ENCODE results near the gene SLC8A1. TPM values are rescaled to one million over a fixed set of nuclear protein-coding genes. Genes with fewer than 3 reads are reported as not detected.

The SLC8A1 gene
- total and polyA plus RNA-seq, 2 donors (not counting 1 experiment from before 2014, with no cell fraction given) = 17.4 to 109 TPM

GRCh38 chr2:40226637-40227036, 225.3 kb downstream of the SLC8A1 start:
- no peaks in the 10 kb centered on the region for H3K9me3 ChIP-seq (ENCODE audit: control insufficient read depth, insufficient read depth, low read depth, low read length)
- H3K4me3 ChIP-seq (replicated peaks in 1 of 4; ENCODE audit: control extremely low read depth in 1 of 4, insufficient read depth in 1 of 4, low read depth in 3 of 4, low read length in 4 of 4) = no peak overlapping the region
- DNase-seq (ENCODE audit: low read depth in 2 of 2) = no peak
- H3K36me3 ChIP-seq (ENCODE audit: control insufficient read depth, insufficient read depth, low read length) = no peaks in the 10 kb centered on the region
- no peak for TF ChIP-seq CTCF (conservative IDR thresholded peaks at IDR 0.05 in 1 of 2, IDR thresholded peaks at IDR 0.05 in 1 of 2; ENCODE audit: low read depth in 1 of 2, low read length in 2 of 2)
- no peak for TF ChIP-seq EZH2 (IDR thresholded peaks at IDR 0.05; ENCODE audit: low read length, missing control alignments)
- H3K27me3 ChIP-seq (ENCODE audit: control insufficient read depth, insufficient read depth, low read length) = no peaks in the 10 kb centered on the region
- no peak overlapping the region for H3K9ac ChIP-seq (ENCODE audit: insufficient read depth, low read length)
- H3K4me2 ChIP-seq (ENCODE audit: extremely low read depth, insufficient read depth, low read length) = no peak overlapping the region
- no peak overlapping the region for H2AFZ ChIP-seq (ENCODE audit: low read length)
- H3K79me2 ChIP-seq (ENCODE audit: control insufficient read depth, insufficient read depth, low read length) = no peaks in the 10 kb centered on the region
- no peaks in the 10 kb centered on the region for H3K4me1 ChIP-seq (ENCODE audit: control insufficient read depth, extremely low read depth, insufficient read depth, low read length)
- no peak overlapping the region for H3K27ac ChIP-seq (ENCODE audit: insufficient read depth, low read length)
- no peaks in the 10 kb centered on the region for H4K20me1 ChIP-seq (ENCODE audit: control insufficient read depth, extremely low read depth, insufficient read depth, low read length)

GRCh38 chr2:40225670-40226210, 226.2 kb downstream of the SLC8A1 start:
- H3K4me1 ChIP-seq (ENCODE audit: control insufficient read depth, extremely low read depth, insufficient read depth, low read length) = peaks cover under 1% of the 10 kb centered on the region
- H3K27me3 ChIP-seq (ENCODE audit: control insufficient read depth, insufficient read depth, low read length) = no peaks in the 10 kb centered on the region
- no peaks in the 10 kb centered on the region for H3K36me3 ChIP-seq (ENCODE audit: control insufficient read depth, insufficient read depth, low read length)
- no peaks in the 10 kb centered on the region for H3K9me3 ChIP-seq (ENCODE audit: control insufficient read depth, insufficient read depth, low read depth, low read length)
- H3K4me3 ChIP-seq (replicated peaks in 1 of 4; ENCODE audit: control extremely low read depth in 1 of 4, insufficient read depth in 1 of 4, low read depth in 3 of 4, low read length in 4 of 4) = no peak overlapping the region
- H3K4me2 ChIP-seq (ENCODE audit: extremely low read depth, insufficient read depth, low read length) = no peak overlapping the region
- H3K79me2 ChIP-seq (ENCODE audit: control insufficient read depth, insufficient read depth, low read length) = no peaks in the 10 kb centered on the region
- H4K20me1 ChIP-seq (ENCODE audit: control insufficient read depth, extremely low read depth, insufficient read depth, low read length) = no peaks in the 10 kb centered on the region
- TF ChIP-seq CTCF (conservative IDR thresholded peaks at IDR 0.05 in 1 of 2, IDR thresholded peaks at IDR 0.05 in 1 of 2; ENCODE audit: low read depth in 1 of 2, low read length in 2 of 2) = no peak
- no peak overlapping the region for H3K27ac ChIP-seq (ENCODE audit: insufficient read depth, low read length)
- H3K9ac ChIP-seq (ENCODE audit: insufficient read depth, low read length) = no peak overlapping the region
- no peak overlapping the region for H2AFZ ChIP-seq (ENCODE audit: low read length)
- DNase-seq (ENCODE audit: low read depth in 2 of 2) = no peak

GRCh38 chr2:40224318-40224717, 227.6 kb downstream of the SLC8A1 start:
- Histone ChIP-seq H3K79me2 (ENCODE audit: control insufficient read depth, insufficient read depth, low read length) (no peaks in the 10 kb centered on the region), H3K36me3 (ENCODE audit: control insufficient read depth, insufficient read depth, low read length) (no peaks in the 10 kb centered on the region), H3K27ac (ENCODE audit: insufficient read depth, low read length) (no peak overlapping the region), H3K4me3 (replicated peaks in 1 of 4; ENCODE audit: control extremely low read depth in 1 of 4, insufficient read depth in 1 of 4, low read depth in 3 of 4, low read length in 4 of 4) (no peak overlapping the region), H2AFZ (ENCODE audit: low read length) (no peak overlapping the region), H4K20me1 (ENCODE audit: control insufficient read depth, extremely low read depth, insufficient read depth, low read length) (no peaks in the 10 kb centered on the region), H3K27me3 (ENCODE audit: control insufficient read depth, insufficient read depth, low read length) (no peaks in the 10 kb centered on the region), H3K9ac (ENCODE audit: insufficient read depth, low read length) (no peak overlapping the region), H3K4me1 (ENCODE audit: control insufficient read depth, extremely low read depth, insufficient read depth, low read length) (peaks cover 6% of the 10 kb centered on the region), H3K9me3 (ENCODE audit: control insufficient read depth, insufficient read depth, low read depth, low read length) (no peaks in the 10 kb centered on the region), H3K4me2 (ENCODE audit: extremely low read depth, insufficient read depth, low read length) (no peak overlapping the region)
- no peak for TF ChIP-seq EZH2 (IDR thresholded peaks at IDR 0.05; ENCODE audit: low read length, missing control alignments)
- no peak for TF ChIP-seq CTCF (conservative IDR thresholded peaks at IDR 0.05 in 1 of 2, IDR thresholded peaks at IDR 0.05 in 1 of 2; ENCODE audit: low read depth in 1 of 2, low read length in 2 of 2)
- no peak for DNase-seq (ENCODE audit: low read depth in 2 of 2)
